Uterus (tissue), 4 donors: ENCODE measurements around the gene BMF. TPM values are rescaled to one million over a fixed set of nuclear protein-coding genes. Genes with fewer than 3 reads are reported as not detected.
A peak's percentile ranks its signal among the peaks of the same experiment; 100 is the strongest.
"Not testable (repeated sequence)": the region's sequence is repeated elsewhere in the genome, so short reads cannot be mapped to it uniquely, and the experiment has no call there.

Experiments used
- DNase-seq, 2 donors: peaks; one replicate each; pipeline ENCODE4 v3.0.0-alpha.2; 2019 to 2020
- H3K27ac ChIP-seq, 2 donors: fragments of 200-600 bp; sonication (generic); 1 replicate in 1 of 2; 2 replicates in 1 of 2; pipeline ENCODE4 v1.5.1; 2016 to 2018
- H3K27me3 ChIP-seq, 2 donors: fragments of 200-600 bp; sonication (generic); one replicate each; pipeline ENCODE4 v1.5.1; 2018 to 2019; ENCODE audit warnings: control low read depth in 1 of 2
- H3K36me3 ChIP-seq, 2 donors: fragments of 200-600 bp; sonication (generic); one replicate each; pipeline ENCODE4 v1.5.1; 2019; ENCODE audit warnings: control low read depth in 1 of 2
- H3K4me1 ChIP-seq, 2 donors: fragments of 200-600 bp; sonication (generic); one replicate each; pipeline ENCODE4 v1.5.1; 2018 to 2019; ENCODE audit warnings: control low read depth in 1 of 2
- H3K4me3 ChIP-seq, 2 donors: fragments of 200-600 bp; sonication (generic); 1 replicate in 1 of 2; 2 replicates in 1 of 2; pipeline ENCODE4 v1.5.1; 2018 to 2019; ENCODE audit warnings: mild to moderate bottlenecking in 1 of 2
- H3K9me3 ChIP-seq, 2 donors: fragments of 200-600 bp; sonication (generic); one replicate each; pipeline ENCODE4 v1.5.1; 2019; ENCODE audit warnings: control low read depth in 1 of 2
- POLR2A ChIP-seq, 2 donors: fragments of 450-650 bp; IDR thresholded peaks; one replicate each; pipeline ENCODE4 v1.6.1; 2016; ENCODE audit warnings: antibody characterized with exemption in 2 of 2, mild to moderate bottlenecking in 1 of 2, moderate library complexity in 1 of 2
- intact Hi-C: fragments of 100-400 bp; cut with DNase I; formaldehyde crosslinking; loops from one replicate; pipeline ENCODE4 v1.15.1; 2023; ENCODE audit warnings: low total_unique reads
- total RNA-seq, 4 donors: library from RNA; depleted of rRNA in 3 of 4; stranded (reverse); fragments of >200 nt in 3 of 4; gene quantifications; one replicate each; pipeline versions ENCODE4 v1.1.0 to v1.2.4, GENCODE V29; 2014 to 2023
- TF ChIP-seq, protein P1 (sequence below), 4 experiments: fragments of 200-600 bp in 2 of 4; fragments of 450-650 bp in 2 of 4; sonication (generic) in 2 of 4; IDR thresholded peaks; one replicate each; pipeline ENCODE4 v1.5.1; 2016 to 2019; ENCODE audit warnings: antibody characterized with exemption in 4 of 4, mild to moderate bottlenecking in 2 of 4, moderate library complexity in 1 of 4
- donor health status: DM: yes; HTN: yes; CAD: no.

The BMF gene
- total RNA-seq, 4 donors from 2014 or later = 7.1 to 46.2 (median 22.6) TPM

DNA sequence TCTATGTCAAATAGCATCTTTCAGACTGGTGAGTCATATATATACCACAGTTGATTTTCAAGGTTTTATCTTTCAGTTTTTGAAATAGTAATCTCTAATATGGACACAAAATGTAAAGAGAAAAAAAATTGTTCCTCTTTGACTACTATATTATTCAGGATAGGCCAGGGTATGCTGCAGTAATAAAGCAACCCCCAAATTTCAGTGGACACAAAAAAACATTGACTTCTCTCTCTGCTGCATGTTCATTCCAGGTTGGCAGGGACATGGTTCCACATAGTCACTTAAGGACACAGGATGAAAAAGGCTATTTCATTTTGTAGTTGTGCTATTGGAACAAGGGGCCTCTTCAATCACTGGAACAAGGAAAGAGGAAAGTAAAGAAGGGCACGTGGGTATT lies 28.6 kb downstream of the BMF start:
- H3K27me3 ChIP-seq = no peaks in the 10 kb centered on the region
- no peak overlapping the region for H3K4me3 ChIP-seq
- DNase-seq = no peak
- peak overlapping the region; percentile 74 to 87 for H3K27ac ChIP-seq
- intact Hi-C loops = no loop called here
- H3K9me3 ChIP-seq = no peaks in the 10 kb centered on the region
- no peaks in the 10 kb centered on the region for H3K36me3 ChIP-seq
- H3K4me1 ChIP-seq = peaks cover 0 to 6% of the 10 kb centered on the region in 2 donors
- no peak for TF ChIP-seq POLR2A (IDR thresholded peaks at IDR 0.05)
- TF ChIP-seq, protein P1, sequence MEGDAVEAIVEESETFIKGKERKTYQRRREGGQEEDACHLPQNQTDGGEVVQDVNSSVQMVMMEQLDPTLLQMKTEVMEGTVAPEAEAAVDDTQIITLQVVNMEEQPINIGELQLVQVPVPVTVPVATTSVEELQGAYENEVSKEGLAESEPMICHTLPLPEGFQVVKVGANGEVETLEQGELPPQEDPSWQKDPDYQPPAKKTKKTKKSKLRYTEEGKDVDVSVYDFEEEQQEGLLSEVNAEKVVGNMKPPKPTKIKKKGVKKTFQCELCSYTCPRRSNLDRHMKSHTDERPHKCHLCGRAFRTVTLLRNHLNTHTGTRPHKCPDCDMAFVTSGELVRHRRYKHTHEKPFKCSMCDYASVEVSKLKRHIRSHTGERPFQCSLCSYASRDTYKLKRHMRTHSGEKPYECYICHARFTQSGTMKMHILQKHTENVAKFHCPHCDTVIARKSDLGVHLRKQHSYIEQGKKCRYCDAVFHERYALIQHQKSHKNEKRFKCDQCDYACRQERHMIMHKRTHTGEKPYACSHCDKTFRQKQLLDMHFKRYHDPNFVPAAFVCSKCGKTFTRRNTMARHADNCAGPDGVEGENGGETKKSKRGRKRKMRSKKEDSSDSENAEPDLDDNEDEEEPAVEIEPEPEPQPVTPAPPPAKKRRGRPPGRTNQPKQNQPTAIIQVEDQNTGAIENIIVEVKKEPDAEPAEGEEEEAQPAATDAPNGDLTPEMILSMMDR (IDR thresholded peaks at IDR 0.05) = no peak

DNA sequence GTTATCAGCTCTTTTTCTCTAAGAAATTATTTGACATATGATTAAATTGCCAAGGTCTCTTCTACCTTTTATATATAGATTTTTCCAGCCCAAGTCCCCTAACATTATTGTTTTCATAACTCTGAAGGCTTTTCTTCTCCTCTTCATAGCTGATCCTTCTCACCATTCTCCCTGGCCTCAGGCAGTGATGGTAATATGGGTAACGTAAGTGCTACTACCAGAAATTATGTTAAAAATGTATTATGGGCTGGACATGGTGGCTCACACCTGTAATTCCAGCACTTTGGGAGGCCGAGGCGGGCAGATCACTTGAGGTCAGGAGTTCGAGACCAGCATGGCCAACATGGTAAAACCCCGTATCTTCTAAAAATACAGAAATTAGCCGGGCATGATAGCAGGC lies 29.2 kb downstream of the BMF start:
- H3K27ac ChIP-seq = no peak overlapping the region
- no peak for DNase-seq
- TF ChIP-seq, protein P1 (IDR thresholded peaks at IDR 0.05) = no peak
- no peak for TF ChIP-seq POLR2A (IDR thresholded peaks at IDR 0.05)

DNA sequence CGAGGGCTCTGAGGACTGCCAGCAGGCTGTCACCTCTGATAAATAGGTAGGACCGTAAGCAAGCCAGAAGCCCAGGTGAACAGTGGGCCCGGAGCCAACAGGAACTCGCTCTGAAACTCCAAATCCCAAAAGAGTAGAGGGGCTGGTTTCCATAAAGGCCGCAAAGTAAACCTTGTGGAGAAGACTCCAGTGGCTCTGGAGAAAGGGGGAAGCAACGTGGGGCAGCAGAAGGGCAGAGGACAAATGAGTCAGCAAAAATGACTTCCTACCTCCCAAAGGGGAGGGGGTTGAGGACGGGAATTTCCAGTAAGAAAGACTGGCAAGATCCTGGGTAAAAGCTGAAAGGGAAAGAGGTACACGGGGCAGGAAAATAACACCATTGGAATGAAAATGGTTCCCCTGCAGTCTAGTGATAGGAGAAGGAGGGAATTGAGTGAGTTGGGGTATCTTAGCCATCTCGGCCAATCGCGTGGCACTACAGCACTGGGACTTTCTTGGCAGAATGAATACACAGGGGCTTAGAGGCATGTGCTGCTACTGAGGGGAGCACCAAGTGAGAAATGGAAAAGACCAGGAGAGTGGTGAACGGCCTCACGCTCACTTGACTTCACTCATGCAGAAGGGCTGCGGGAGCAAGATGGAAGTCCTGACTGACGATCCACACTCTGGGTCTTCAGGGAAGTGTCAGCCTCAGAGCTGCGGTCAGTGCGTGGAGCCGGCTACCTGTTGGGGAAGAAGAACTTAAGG lies 33.2 kb downstream of the BMF start:
- no peaks in the 10 kb centered on the region for H3K4me1 ChIP-seq
- intact Hi-C loops = no loop called here
- no peak for TF ChIP-seq POLR2A (IDR thresholded peaks at IDR 0.05)
- TF ChIP-seq, protein P1 (IDR thresholded peaks at IDR 0.05) = no peak

More for the DNA sequence above, 29.2 kb downstream of the BMF start:
- Histone ChIP-seq H3K36me3 (no peaks in the 10 kb centered on the region), H3K4me1 (peaks cover 0 to 6% of the 10 kb centered on the region in 2 donors), H3K4me3 (no peak overlapping the region), H3K9me3 (no peaks in the 10 kb centered on the region), H3K27me3 (no peaks in the 10 kb centered on the region)
- intact Hi-C loops = no loop called here

DNA sequence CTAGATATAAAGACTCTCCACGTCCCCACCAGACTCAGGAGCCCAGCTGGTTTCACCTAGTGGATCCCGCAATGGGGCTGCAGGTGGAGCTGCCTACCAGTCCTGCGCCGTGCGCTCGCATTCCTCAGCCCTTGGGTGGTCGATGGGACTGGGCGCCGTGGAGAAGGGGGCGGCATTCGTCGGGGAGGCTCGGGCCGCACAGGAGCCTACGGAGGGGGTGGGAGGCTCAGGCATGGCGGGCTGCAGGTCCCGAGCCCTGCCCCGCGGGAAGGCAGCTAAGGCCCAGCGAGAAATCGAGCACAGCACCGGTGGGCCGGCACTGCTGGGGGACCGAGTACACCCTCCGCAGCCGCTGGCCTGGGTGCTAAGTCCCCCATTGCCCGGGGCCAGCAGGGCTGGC lies 34.0 kb downstream of the BMF start:
- H3K4me3 ChIP-seq, H3K27me3 ChIP-seq, H3K4me1 ChIP-seq, H3K27ac ChIP-seq, H3K9me3 ChIP-seq, H3K36me3 ChIP-seq, DNase-seq, intact Hi-C loops: not testable (repeated sequence)

More for the DNA sequence above, 33.2 kb downstream of the BMF start:
- no peak overlapping the region for H3K27ac ChIP-seq
- no peaks in the 10 kb centered on the region for H3K27me3 ChIP-seq
- no peak for DNase-seq
- H3K9me3 ChIP-seq = no peaks in the 10 kb centered on the region
- H3K36me3 ChIP-seq = no peaks in the 10 kb centered on the region
- H3K4me3 ChIP-seq = no peak overlapping the region

DNA sequence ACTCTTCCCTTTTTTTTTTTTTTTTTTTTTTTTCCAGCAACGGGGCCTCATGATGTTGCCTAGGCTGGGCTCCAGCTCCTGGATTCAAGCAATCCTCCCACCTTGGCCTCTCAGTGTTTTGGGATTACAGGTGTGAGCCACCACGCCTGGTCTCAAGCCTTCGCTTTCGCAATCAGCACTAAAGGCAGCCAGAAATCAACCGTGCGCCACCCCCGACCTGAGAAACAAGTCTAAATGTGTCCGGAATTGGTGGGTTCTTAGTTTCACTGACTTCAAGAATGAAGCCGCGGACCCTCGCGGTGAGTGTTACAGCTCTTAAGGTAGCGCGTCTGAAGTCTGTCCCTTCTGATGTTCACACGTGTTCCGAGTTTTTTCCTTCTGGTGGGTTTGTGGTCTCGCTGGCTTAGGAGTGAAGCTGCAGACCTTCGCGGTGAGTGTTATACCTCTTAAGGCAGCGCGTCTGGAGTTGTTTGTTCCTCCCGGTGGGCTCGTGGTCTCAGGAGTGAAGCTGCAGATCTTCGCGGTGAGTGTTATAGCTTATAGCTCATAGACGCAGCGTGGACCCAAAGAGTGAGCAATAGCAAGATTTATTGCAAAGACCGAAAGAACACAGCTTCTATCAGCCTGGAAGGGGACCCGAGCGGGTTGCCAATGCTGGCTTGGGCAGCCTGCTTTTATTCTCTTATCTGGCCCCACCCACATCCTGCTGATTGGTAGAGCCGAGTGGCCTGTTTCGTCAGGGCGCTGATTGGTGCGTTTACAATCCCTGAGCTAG lies 34.8 kb downstream of the BMF start:
- intact Hi-C loops, H3K4me3 ChIP-seq, H3K36me3 ChIP-seq, H3K27ac ChIP-seq, H3K27me3 ChIP-seq, H3K4me1 ChIP-seq, H3K9me3 ChIP-seq, DNase-seq: not testable (repeated sequence)
